MCF 10A (cell line): Measurements from ENCODE around the gene FAM53A. TPM values are rescaled to one million over a fixed set of nuclear protein-coding genes. Genes with fewer than 3 reads are reported as not detected.

Source experiments
- BruUV-seq: library from RNA; stranded (reverse); fragments of 400-500 nt; replicated peaks from 2 replicates; lab custom pipeline; 2021; lab: Mats Ljungman, UMichigan
- CTCF ChIA-PET: fragments of 300-600 bp; sonication (Branson Sonifier 250); formaldehyde crosslinking; extraction: SDS; loops from one replicate; lab custom pipeline; 2021; ENCODE audit warnings: antibody characterized with exemption, inconsistent platforms; lab: Yijun Ruan, JAX
- POLR2A ChIA-PET: fragments of 300-600, 350-650 bp; sonication (Branson Sonifier 250); formaldehyde crosslinking; extraction: SDS; loops from one replicate; lab custom pipeline; 2020; ENCODE audit warnings: antibody characterized with exemption, inconsistent platforms; lab: Yijun Ruan, JAX
- DNase-seq: peaks from one replicate; pipeline ENCODE4 v3.0.0-alpha.2; 2018; ENCODE audit not compliant: unreplicated experiment
- H3K27ac Mint-ChIP-seq: one replicate; pipeline ENCODE4 v1.8.0; 2022; ENCODE audit warnings: mild to moderate bottlenecking, low read depth, mixed read lengths; ENCODE audit not compliant: unreplicated experiment
- H3K27me3 Mint-ChIP-seq: one replicate; pipeline ENCODE4 v1.8.0; 2022; ENCODE audit warnings: mixed read lengths; ENCODE audit not compliant: insufficient read depth, unreplicated experiment
- H3K36me3 Mint-ChIP-seq: one replicate; pipeline ENCODE4 v1.8.0; 2022; ENCODE audit warnings: mild to moderate bottlenecking, moderate library complexity, mixed read lengths; ENCODE audit not compliant: insufficient read depth, unreplicated experiment
- H3K4me1 Mint-ChIP-seq: one replicate; pipeline ENCODE4 v1.8.0; 2022; ENCODE audit warnings: mixed read lengths; ENCODE audit not compliant: insufficient read depth, unreplicated experiment
- H3K4me3 Mint-ChIP-seq: one replicate; pipeline ENCODE4 v1.8.0; 2022; ENCODE audit warnings: mild to moderate bottlenecking, moderate library complexity, mixed read lengths; ENCODE audit not compliant: unreplicated experiment
- H3K9me3 Mint-ChIP-seq: one replicate; pipeline ENCODE4 v1.8.0; 2022; ENCODE audit warnings: mixed read lengths; ENCODE audit not compliant: unreplicated experiment
- CTCF ChIP-seq: fragments of 200-600 bp; IDR thresholded peaks from one replicate; pipeline ENCODE4 v1.8.0; 2022; ENCODE audit warnings: antibody characterized with exemption, mild to moderate bottlenecking; ENCODE audit not compliant: unreplicated experiment
- intact Hi-C: fragments of 100-400 bp; cut with micrococcal nuclease; formaldehyde crosslinking; loops from 2 replicates; pipeline ENCODE4 v1.14.1; 2022
- total RNA-seq: library from RNA; stranded (reverse); gene quantifications from 2 replicates; pipeline ENCODE4 v1.2.3, GENCODE V29; 2022

Gene FAM53A
- total RNA-seq, 1 experiment from 2014 or later: 6.6 TPM

- no peak for TF ChIP-seq CTCF
- ChIA-PET CTCF (no interaction called here), POLR2A (no interaction called here)
- Mint-ChIP-seq H3K36me3 (no peaks in the 10 kb centered on the region), H3K27ac (no peak overlapping the region), H3K4me1 (peaks cover 8% of the 10 kb centered on the region), H3K9me3 (peaks cover 8% of the 10 kb centered on the region), H3K4me3 (no peak overlapping the region), H3K27me3 (no peaks in the 10 kb centered on the region)
- no TSS peak for BruUV-seq
- intact Hi-C loops: no loop called here
- DNase-seq: no peak
Observed at GRCh38 chr4:1610791-1611500, 73.2 kb downstream of the FAM53A start.

- Mint-ChIP-seq H3K4me1 (peaks cover 7% of the 10 kb centered on the region), H3K36me3 (no peaks in the 10 kb centered on the region), H3K27ac (no peak overlapping the region), H3K27me3 (no peaks in the 10 kb centered on the region), H3K9me3 (peaks cover 7% of the 10 kb centered on the region), H3K4me3 (no peak overlapping the region)
- POLR2A ChIA-PET: interaction anchor here (0.6 kb wide), 1 partner anchor 706 kb away, joined by 3 read pairs; no protein-coding TSS in a partner anchor
- CTCF ChIA-PET: no interaction called here
- BruUV-seq: no TSS peak
- no peak for DNase-seq
- intact Hi-C loops: no loop called here
- no peak for TF ChIP-seq CTCF
Observed at GRCh38 chr4:1609901-1610790, 74.0 kb downstream of the FAM53A start.

GRCh38 chr4:1608821-1609500, 75.2 kb downstream of the FAM53A start:
- no peak overlapping the region for H3K27ac Mint-ChIP-seq
- TF ChIP-seq CTCF: no peak
- DNase-seq: no peak
- H3K36me3 Mint-ChIP-seq: no peaks in the 10 kb centered on the region
- peaks cover 9% of the 10 kb centered on the region for H3K4me1 Mint-ChIP-seq
- intact Hi-C loops: no loop called here
- ChIA-PET POLR2A (no interaction called here), CTCF (no interaction called here)
- no peaks in the 10 kb centered on the region for H3K9me3 Mint-ChIP-seq
- H3K4me3 Mint-ChIP-seq: no peak overlapping the region
- no TSS peak for BruUV-seq
- H3K27me3 Mint-ChIP-seq: no peaks in the 10 kb centered on the region
